Esophagus muscularis mucosa (tissue), 3 donors: ENCODE data around the gene NTRK3.

ENCODE experiments used
- POLR2A ChIP-seq: fragments of 450-650 bp; IDR thresholded peaks from one replicate; pipeline ENCODE4 v1.6.1; 2017; ENCODE audit warnings: antibody characterized with exemption, moderate library complexity, mild to moderate bottlenecking, low read depth
- TF ChIP-seq, protein P1 (sequence below), 3 experiments: fragments of 200-600 bp in 2 of 3; fragments of 450-650 bp in 1 of 3; sonication (generic) in 2 of 3; IDR thresholded peaks; one replicate each; pipeline ENCODE4 v1.5.1; 2017 to 2019; ENCODE audit warnings: antibody characterized with exemption in 3 of 3, mild to moderate bottlenecking in 2 of 3, moderate library complexity in 1 of 3

DNA sequence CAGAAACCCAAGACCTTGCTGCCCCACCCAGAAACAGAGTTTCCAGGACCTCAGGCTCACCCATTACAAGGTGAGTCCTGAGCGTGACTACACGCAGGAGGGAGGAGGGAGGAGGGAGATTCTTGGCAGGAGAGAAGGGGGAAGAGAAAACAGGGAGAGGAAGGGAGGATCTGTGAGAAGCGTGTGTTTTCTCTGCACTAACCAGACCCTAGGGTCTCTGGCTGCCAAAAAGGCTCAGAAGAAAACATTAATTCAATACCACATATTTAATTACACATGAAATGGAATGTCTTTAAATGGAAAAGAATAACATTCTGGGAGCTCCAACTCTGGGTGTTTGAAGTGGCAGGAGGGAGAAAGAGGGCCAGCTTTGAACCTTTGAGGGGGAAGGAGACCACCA is 309.0 kb downstream of the NTRK3 start:
- TF ChIP-seq, protein P1, sequence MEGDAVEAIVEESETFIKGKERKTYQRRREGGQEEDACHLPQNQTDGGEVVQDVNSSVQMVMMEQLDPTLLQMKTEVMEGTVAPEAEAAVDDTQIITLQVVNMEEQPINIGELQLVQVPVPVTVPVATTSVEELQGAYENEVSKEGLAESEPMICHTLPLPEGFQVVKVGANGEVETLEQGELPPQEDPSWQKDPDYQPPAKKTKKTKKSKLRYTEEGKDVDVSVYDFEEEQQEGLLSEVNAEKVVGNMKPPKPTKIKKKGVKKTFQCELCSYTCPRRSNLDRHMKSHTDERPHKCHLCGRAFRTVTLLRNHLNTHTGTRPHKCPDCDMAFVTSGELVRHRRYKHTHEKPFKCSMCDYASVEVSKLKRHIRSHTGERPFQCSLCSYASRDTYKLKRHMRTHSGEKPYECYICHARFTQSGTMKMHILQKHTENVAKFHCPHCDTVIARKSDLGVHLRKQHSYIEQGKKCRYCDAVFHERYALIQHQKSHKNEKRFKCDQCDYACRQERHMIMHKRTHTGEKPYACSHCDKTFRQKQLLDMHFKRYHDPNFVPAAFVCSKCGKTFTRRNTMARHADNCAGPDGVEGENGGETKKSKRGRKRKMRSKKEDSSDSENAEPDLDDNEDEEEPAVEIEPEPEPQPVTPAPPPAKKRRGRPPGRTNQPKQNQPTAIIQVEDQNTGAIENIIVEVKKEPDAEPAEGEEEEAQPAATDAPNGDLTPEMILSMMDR (IDR thresholded peaks at IDR 0.05): no peak
- no peak for TF ChIP-seq POLR2A
